ENCODE data around the gene BASP1.

DNA sequence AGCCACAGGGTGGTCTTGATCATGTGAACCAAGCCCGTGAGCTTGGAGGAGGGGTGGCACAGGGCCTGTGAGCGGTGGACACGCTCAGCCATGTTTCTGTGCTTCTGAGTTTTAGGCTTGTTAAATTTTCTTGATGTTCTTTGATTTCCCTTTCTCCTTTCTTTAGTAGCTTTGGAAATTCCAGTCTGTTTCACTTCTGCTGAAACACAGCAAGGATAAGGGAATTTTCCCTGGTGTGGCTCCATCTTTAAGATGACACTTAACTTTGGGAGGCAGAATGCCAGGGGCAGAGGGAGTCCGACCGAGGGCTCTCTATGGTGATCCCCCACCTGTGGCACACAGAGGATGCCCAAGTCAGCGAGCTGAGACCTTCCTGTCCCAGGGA lies 29.7 kb upstream of the BASP1 start:
- no peak for TF ChIP-seq MYC (IDR thresholded peaks at IDR 0.05; ENCODE audit: low read depth, low read length)
- TF ChIP-seq, protein P1, sequence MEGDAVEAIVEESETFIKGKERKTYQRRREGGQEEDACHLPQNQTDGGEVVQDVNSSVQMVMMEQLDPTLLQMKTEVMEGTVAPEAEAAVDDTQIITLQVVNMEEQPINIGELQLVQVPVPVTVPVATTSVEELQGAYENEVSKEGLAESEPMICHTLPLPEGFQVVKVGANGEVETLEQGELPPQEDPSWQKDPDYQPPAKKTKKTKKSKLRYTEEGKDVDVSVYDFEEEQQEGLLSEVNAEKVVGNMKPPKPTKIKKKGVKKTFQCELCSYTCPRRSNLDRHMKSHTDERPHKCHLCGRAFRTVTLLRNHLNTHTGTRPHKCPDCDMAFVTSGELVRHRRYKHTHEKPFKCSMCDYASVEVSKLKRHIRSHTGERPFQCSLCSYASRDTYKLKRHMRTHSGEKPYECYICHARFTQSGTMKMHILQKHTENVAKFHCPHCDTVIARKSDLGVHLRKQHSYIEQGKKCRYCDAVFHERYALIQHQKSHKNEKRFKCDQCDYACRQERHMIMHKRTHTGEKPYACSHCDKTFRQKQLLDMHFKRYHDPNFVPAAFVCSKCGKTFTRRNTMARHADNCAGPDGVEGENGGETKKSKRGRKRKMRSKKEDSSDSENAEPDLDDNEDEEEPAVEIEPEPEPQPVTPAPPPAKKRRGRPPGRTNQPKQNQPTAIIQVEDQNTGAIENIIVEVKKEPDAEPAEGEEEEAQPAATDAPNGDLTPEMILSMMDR (IDR thresholded peaks at IDR 0.05; ENCODE audit: low read depth, low read length) = no peak
